HepG2 (cell line): ENCODE measurements around the gene GDF11. TPM values are rescaled to one million over a fixed set of nuclear protein-coding genes. Genes with fewer than 3 reads are reported as not detected.

Experiments
- ATAC-seq: fragments of 200-7000 bp; cut with Tn5 transposase; 3 replicates; pipeline ENCODE4 v1.9.1; 2020; ENCODE audit warnings: mild to moderate bottlenecking, moderate library complexity
- BruUV-seq: library from RNA; stranded (reverse); fragments of 400-500 nt; replicated peaks from 2 replicates; lab custom pipeline; 2021; lab: Mats Ljungman, UMichigan
- CTCF ChIA-PET: fragments of 300-600 bp; formaldehyde crosslinking; extraction: SDS; loops from one replicate; lab custom pipeline; 2021; ENCODE audit warnings: low total read pairs, inconsistent platforms, low intra/inter-chr PET ratio; lab: Yijun Ruan, JAX
- POLR2A ChIA-PET: fragments of 350-600 bp; sonication (Branson Sonifier 250); formaldehyde crosslinking; loops from one replicate; lab custom pipeline; 2020; ENCODE audit warnings: antibody characterized with exemption, inconsistent platforms; lab: Yijun Ruan, JAX
- DNase-seq: peaks from one replicate; pipeline ENCODE4 v3.0.0-alpha.2; 2015; ENCODE audit warnings: low spot score
- FAIRE-seq: peaks from 3 replicates; lab custom pipeline; 2011; peaks lifted over from hg19 to GRCh38; lab: Jason Lieb, UNC
- H2AFZ ChIP-seq: one replicate; pipeline ENCODE4 v1.6.1; 2011; ENCODE audit warnings: low read length, inconsistent platforms
- H3K27ac ChIP-seq: fragments of 300-600 bp; 3 replicates; pipeline ENCODE4 v1.8.0; 2011; ENCODE audit warnings: mixed run types, mild to moderate bottlenecking, mixed read lengths, low read length, inconsistent platforms; ENCODE audit not compliant: insufficient read depth; ENCODE audit errors: extremely low read length
- H3K27me3 ChIP-seq, 2 experiments: fragments of 200-600 bp in 1 of 2; 2 replicates in 1 of 2; 3 replicates in 1 of 2; pipeline versions ENCODE4 v1.6.0 to v1.8.0; 2011; ENCODE audit warnings: low read length in 2 of 2, mild to moderate bottlenecking in 2 of 2, moderate library complexity in 2 of 2, inconsistent platforms in 1 of 2; ENCODE audit not compliant: insufficient read depth in 2 of 2, control insufficient read depth in 1 of 2
- H3K36me3 ChIP-seq, 2 experiments: fragments of 200-600 bp in 1 of 2; replicated peaks in 1 of 2; 2 replicates in 1 of 2; 3 replicates in 1 of 2; pipeline versions ENCODE4 v1.5.1 to v1.8.0; 2011; ENCODE audit warnings: low read length in 2 of 2, inconsistent platforms in 1 of 2; ENCODE audit not compliant: insufficient read depth in 2 of 2, control insufficient read depth in 1 of 2
- H3K4me1 ChIP-seq: 2 replicates; pipeline ENCODE4 v1.5.1; 2012; ENCODE audit warnings: low read length, inconsistent platforms; ENCODE audit not compliant: insufficient read depth
- H3K4me2 ChIP-seq: 2 replicates; pipeline ENCODE4 v1.6.0; 2011; ENCODE audit warnings: low read depth, low read length, inconsistent platforms
- H3K4me3 ChIP-seq, 3 experiments: fragments of 200-600 bp in 1 of 3; sonication (generic), shearing (Covaris generic) in 1 of 3; replicated peaks in 1 of 3; 2 replicates each; pipeline ENCODE4 v1.5.1; 2011 to 2016; ENCODE audit warnings: low read length in 3 of 3, inconsistent platforms in 2 of 3, low read depth in 2 of 3, mild to moderate bottlenecking in 2 of 3, control low read depth in 1 of 3, mixed read lengths in 1 of 3; ENCODE audit not compliant: insufficient read depth in 1 of 3
- H3K79me2 ChIP-seq: one replicate; pipeline ENCODE4 v1.6.1; 2011; ENCODE audit warnings: low read length, inconsistent platforms; ENCODE audit not compliant: insufficient read depth
- H3K9ac ChIP-seq: 2 replicates; pipeline ENCODE4 v1.6.0; 2011; ENCODE audit warnings: mild to moderate bottlenecking, low read depth, low read length, inconsistent platforms; ENCODE audit not compliant: insufficient read depth
- H3K9me3 ChIP-seq: 2 replicates; pipeline ENCODE4 v1.5.1; 2012; ENCODE audit warnings: mild to moderate bottlenecking, low read length
- H4K20me1 ChIP-seq: 2 replicates; pipeline ENCODE4 v1.6.0; 2011; ENCODE audit warnings: inconsistent platforms, mild to moderate bottlenecking, low read length, moderate library complexity; ENCODE audit not compliant: insufficient read depth
- EED ChIP-seq: sonication (generic); formaldehyde crosslinking; IDR thresholded peaks from 2 replicates; pipeline ENCODE4 v1.5.0; 2020; ENCODE audit warnings: mild to moderate bottlenecking, missing genetic modification reagents
- MTERF4 ChIP-seq: sonication (generic); formaldehyde crosslinking; IDR thresholded peaks from 2 replicates; pipeline ENCODE4 v1.8.0; 2023; ENCODE audit warnings: mild to moderate bottlenecking, missing genetic modification reagents
- MZF1 ChIP-seq: sonication (generic); formaldehyde crosslinking; IDR thresholded peaks from 2 replicates; pipeline ENCODE4 v1.8.1; 2023; ENCODE audit warnings: mild to moderate bottlenecking, missing genetic modification reagents, borderline replicate concordance
- PAF1 ChIP-seq: IDR thresholded peaks from 2 replicates; pipeline ENCODE4 v1.6.1; 2016; ENCODE audit warnings: missing genetic modification reagents, missing compliant biosample characterization
- POLR2A ChIP-seq, 2 experiments: IDR thresholded peaks; 2 replicates each; pipeline ENCODE4 v1.6.1; 2011; ENCODE audit warnings: low read depth in 2 of 2, low read length in 2 of 2, mild to moderate bottlenecking in 1 of 2, moderate library complexity in 1 of 2; ENCODE audit not compliant: insufficient read depth in 1 of 2
- RBM22 ChIP-seq: fragments of 200-400 bp; formaldehyde crosslinking; optimal IDR thresholded peaks from 2 replicates; pipeline ENCODE3; 2017; ENCODE audit warnings: mild to moderate bottlenecking, low read length, moderate library complexity
- TRAFD1 ChIP-seq: sonication (generic); formaldehyde crosslinking; IDR thresholded peaks from 2 replicates; pipeline ENCODE4 v1.5.1; 2020; ENCODE audit warnings: missing genetic modification reagents, mild to moderate bottlenecking, borderline replicate concordance
- ZNF33A ChIP-seq: sonication (generic); formaldehyde crosslinking; IDR thresholded peaks from 2 replicates; pipeline ENCODE4 v1.5.1; 2020; ENCODE audit warnings: missing genetic modification reagents, mild to moderate bottlenecking, moderate library complexity, borderline replicate concordance
- ZNF354B ChIP-seq: sonication (generic); formaldehyde crosslinking; IDR thresholded peaks from 2 replicates; pipeline ENCODE4 v1.8.0; 2022; ENCODE audit warnings: mild to moderate bottlenecking, missing genetic modification reagents
- WGBS: methylation state at CpG from one replicate; pipeline ENCODE4 v1.1.6; 2017; ENCODE audit warnings: low lambda C conversion rate; 5-methylcytosine and 5-hydroxymethylcytosine counted together
- in situ Hi-C: cut with HindIII; loops from 2 replicates; pipeline ENCODE4 v1.10.0; 2017; ENCODE audit warnings: low pct_unique_long_range_greater_than_20kb; ENCODE audit not compliant: extremely low pct_ligation_motif_present
- intact Hi-C: fragments of 100-400 bp; cut with micrococcal nuclease; formaldehyde crosslinking; loops from one replicate; pipeline ENCODE4 v1.10.0; 2022; ENCODE audit not compliant: unreplicated experiment
- polyA plus RNA-seq, 8 experiments: library from polyadenylated mRNA; depleted of rRNA in 3 of 8; stranded (reverse) in 7 of 8; unstranded in 1 of 8; fragments of >200 nt; fragmentation: Illumina TruSeq in 4 of 8; extraction: Trizol in 4 of 8; gene quantifications; 2 replicates each; pipeline versions ENCODE4 v1.2.1 to v1.2.3, GENCODE V29; 2011 to 2016; ENCODE audit warnings: low read depth in 4 of 8, missing spikeins in 1 of 8, mixed read lengths in 1 of 8; ENCODE audit not compliant: insufficient read depth in 1 of 8
- total RNA-seq, 5 experiments: library from RNA; depleted of rRNA; stranded (reverse); fragments of >200 nt; fragmentation: Illumina TruSeq; extraction: Trizol; gene quantifications; 2 replicates each; pipeline ENCODE4 v1.2.3, GENCODE V29; 2016; ENCODE audit warnings: low read depth in 1 of 5

GDF11 gene
- total and polyA plus RNA-seq, 2 of the 13 experiments (the other 11 are each of a cell fraction or from before 2014, with no cell fraction given): 0.63 to 1.5 TPM

- Histone ChIP-seq H3K4me3 (no peak overlapping the region), H3K79me2 (no peaks in the 10 kb centered on the region), H3K9ac (no peak overlapping the region), H3K4me2 (no peak overlapping the region)
- in situ Hi-C loops: no loop called here
- no peak for FAIRE-seq
- POLR2A ChIA-PET: no interaction called here
- TF ChIP-seq ZNF33A (no peak), RBM22 (peak; percentile 24), PAF1 (peak; percentile 65; the same call in 1 of the 2 replicates), POLR2A (IDR thresholded peaks at IDR 0.05; ENCODE audit: insufficient read depth in 1 of 2, low read depth in 2 of 2, low read length in 2 of 2) (peak in 1 of 2 experiments; percentile 20; a peak in 1 of 4 replicates)
- TF ChIP-seq, all 625 proteins: peak for 3
- intact Hi-C loops: no loop called here
- Histone ChIP-seq H4K20me1 (no peaks in the 10 kb centered on the region), H3K4me1 (peaks cover 26% of the 10 kb centered on the region), H2AFZ (no peak overlapping the region), H3K27me3 (peaks cover 0 to 6% of the 10 kb centered on the region in 2 experiments; a peak in 1 of 5 replicates), H3K27ac (no peak overlapping the region), H3K36me3 (peaks cover 9 to 22% of the 10 kb centered on the region in 2 experiments), H3K9me3 (no peaks in the 10 kb centered on the region)
- CTCF ChIA-PET: no interaction called here
- DNase-seq: no peak
- ATAC-seq: no peak
- 97% methylated on average over 15 of the region's 18 CpGs for WGBS
- BruUV-seq: no TSS peak
Observed at GRCh38 chr12:55748230-55748993, 5.5 kb downstream of the GDF11 start.

GRCh38 chr12:55755246-55755645 is 12.3 kb downstream of the GDF11 start:
- POLR2A ChIA-PET: no interaction called here
- no peak for DNase-seq
- Histone ChIP-seq H3K27ac (no peak overlapping the region), H3K4me2 (no peak overlapping the region), H3K9ac (no peak overlapping the region), H3K27me3 (no peaks in the 10 kb centered on the region), H3K36me3 (peaks cover 24 to 80% of the 10 kb centered on the region in 2 experiments), H3K9me3 (no peaks in the 10 kb centered on the region), H2AFZ (no peak overlapping the region), H3K79me2 (no peaks in the 10 kb centered on the region), H3K4me1 (no peaks in the 10 kb centered on the region), H3K4me3 (no peak overlapping the region), H4K20me1 (no peaks in the 10 kb centered on the region)
- TF ChIP-seq MTERF4 (CRISPR knock-in tag) (no peak), EED (no peak), ZNF354B (CRISPR knock-in tag) (no peak), MZF1 (CRISPR knock-in tag) (no peak), TRAFD1 (CRISPR knock-in tag) (no peak)
- in situ Hi-C loops (no loop called here), intact Hi-C loops (no loop called here)
- 88% methylated on average over 2 of the region's 2 CpGs for WGBS
- no peak for FAIRE-seq
- CTCF ChIA-PET: no interaction called here
- no peak for ATAC-seq
- BruUV-seq: no TSS peak
